CD14-positive monocyte (primary cell): Measurements from ENCODE around the gene HMGN1. TPM values are rescaled to one million over a fixed set of nuclear protein-coding genes. Genes with fewer than 3 reads are reported as not detected.

Source experiments
- DNase-seq, 3 donors: peaks; one replicate each; pipeline ENCODE4 v3.0.0-alpha.2; 2011 to 2022
- H2AFZ ChIP-seq: 2 replicates; pipeline ENCODE4 v1.6.0; 2012; ENCODE audit warnings: mild to moderate bottlenecking, low read depth, low read length, inconsistent platforms; ENCODE audit not compliant: insufficient read depth, poor library complexity, severe bottlenecking
- H3K27ac ChIP-seq, 2 donors: 1 replicate in 1 of 2; 2 replicates in 1 of 2; pipeline ENCODE4 v1.5.1; 2012 to 2013; ENCODE audit warnings: low read length in 2 of 2, control low read depth in 1 of 2, inconsistent platforms in 1 of 2, low read depth in 1 of 2, mild to moderate bottlenecking in 1 of 2
- H3K27me3 ChIP-seq, 2 donors: one replicate each; pipeline versions ENCODE4 v1.6.0 to v1.6.1; 2011 to 2013; ENCODE audit warnings: low read length in 2 of 2; ENCODE audit not compliant: control insufficient read depth in 2 of 2, insufficient read depth in 2 of 2
- H3K36me3 ChIP-seq, 2 donors: replicated peaks in 1 of 2; 1 replicate in 1 of 2; 2 replicates in 1 of 2; pipeline versions ENCODE4 v1.5.1 to v1.6.1; 2012 to 2013; ENCODE audit warnings: low read length in 2 of 2, control low read depth in 1 of 2, inconsistent platforms in 1 of 2, mild to moderate bottlenecking in 1 of 2; ENCODE audit not compliant: insufficient read depth in 2 of 2, control insufficient read depth in 1 of 2
- H3K4me1 ChIP-seq, 2 donors: 1 replicate in 1 of 2; 2 replicates in 1 of 2; pipeline versions ENCODE4 v1.5.1 to v1.6.1; 2012 to 2013; ENCODE audit warnings: low read length in 2 of 2, control low read depth in 1 of 2, inconsistent platforms in 1 of 2, mild to moderate bottlenecking in 1 of 2, moderate library complexity in 1 of 2; ENCODE audit not compliant: insufficient read depth in 2 of 2, control insufficient read depth in 1 of 2
- H3K4me2 ChIP-seq: replicated peaks from 2 replicates; pipeline ENCODE3; 2012; ENCODE audit warnings: low read length, moderate library complexity, mild to moderate bottlenecking; ENCODE audit not compliant: poor library complexity, severe bottlenecking; ENCODE audit errors: extremely low read depth
- H3K4me3 ChIP-seq, 3 experiments: fragments of 200-600 bp in 1 of 3; sonication (generic) in 1 of 3; replicated peaks in 1 of 3; 1 replicate in 2 of 3; 2 replicates in 1 of 3; pipeline ENCODE4 v1.5.1; 2011 to 2013; ENCODE audit warnings: low read length in 3 of 3, mild to moderate bottlenecking in 3 of 3, control low read depth in 2 of 3, low read depth in 2 of 3, inconsistent platforms in 1 of 3, moderate library complexity in 1 of 3
- H3K79me2 ChIP-seq: 2 replicates; pipeline ENCODE4 v1.6.0; 2012; ENCODE audit warnings: mild to moderate bottlenecking, control low read depth, inconsistent platforms, low read length, moderate library complexity; ENCODE audit not compliant: insufficient read depth
- H3K9ac ChIP-seq: 2 replicates; pipeline ENCODE4 v1.6.0; 2017; ENCODE audit warnings: low read length, mild to moderate bottlenecking; ENCODE audit not compliant: insufficient read depth, poor library complexity, severe bottlenecking
- H3K9me3 ChIP-seq, 2 donors: replicated peaks in 1 of 2; 1 replicate in 1 of 2; 2 replicates in 1 of 2; pipeline versions ENCODE4 v1.5.1 to v1.6.1; 2012 to 2013; ENCODE audit warnings: low read length in 2 of 2, control low read depth in 1 of 2; ENCODE audit not compliant: control insufficient read depth in 1 of 2, insufficient read depth in 1 of 2
- H4K20me1 ChIP-seq: 2 replicates; pipeline ENCODE4 v1.6.0; 2012; ENCODE audit warnings: mild to moderate bottlenecking, low read length, control low read depth, moderate library complexity; ENCODE audit not compliant: insufficient read depth
- H3K27ac Mint-ChIP-seq, 7 donors: one replicate each; pipeline ENCODE4 v1.8.0; 2020; ENCODE audit warnings: mild to moderate bottlenecking in 7 of 7, mixed read lengths in 7 of 7, moderate library complexity in 6 of 7, inconsistent platforms in 2 of 7
- H3K27me3 Mint-ChIP-seq, 3 donors: one replicate each; pipeline ENCODE4 v1.8.0; 2021 to 2022; ENCODE audit warnings: low read depth in 3 of 3, mild to moderate bottlenecking in 3 of 3, mixed read lengths in 3 of 3, moderate library complexity in 3 of 3, inconsistent platforms in 1 of 3
- H3K36me3 Mint-ChIP-seq, 2 donors: one replicate each; pipeline ENCODE4 v1.8.0; 2020; ENCODE audit warnings: mixed read lengths in 2 of 2, inconsistent platforms in 1 of 2, mild to moderate bottlenecking in 1 of 2
- H3K4me1 Mint-ChIP-seq: one replicate; pipeline ENCODE4 v1.8.0; 2020; ENCODE audit warnings: mild to moderate bottlenecking, mixed read lengths
- H3K4me3 Mint-ChIP-seq, 2 donors: one replicate each; pipeline ENCODE4 v1.8.0; 2020; ENCODE audit warnings: mild to moderate bottlenecking in 2 of 2, mixed read lengths in 2 of 2, moderate library complexity in 1 of 2
- H3K9me3 Mint-ChIP-seq, 7 donors: one replicate each; pipeline ENCODE4 v1.8.0; 2020 to 2022; ENCODE audit warnings: mixed read lengths in 7 of 7, mild to moderate bottlenecking in 6 of 7, moderate library complexity in 6 of 7, inconsistent platforms in 2 of 7
- CTCF ChIP-seq: fragments of 200-600 bp; IDR thresholded peaks from one replicate; pipeline ENCODE4 v1.8.0; 2022; ENCODE audit warnings: antibody characterized with exemption, mild to moderate bottlenecking
- WGBS: methylation state at CpG from one replicate; pipeline ENCODE4 v1.1.5; 2013; ENCODE audit warnings: missing lambda C conversion rate; ENCODE audit not compliant: insufficient coverage; 5-methylcytosine and 5-hydroxymethylcytosine counted together
- intact Hi-C, 2 donors: fragments of 100-400 bp; cut with micrococcal nuclease; formaldehyde crosslinking; loops; one replicate each; pipeline versions ENCODE4 v1.15.0 to v1.15.1; 2023
- polyA plus RNA-seq, 3 donors: library from polyadenylated mRNA; depleted of rRNA in 1 of 3; unstranded in 2 of 3; stranded (reverse) in 1 of 3; fragments of 300-500 nt in 2 of 3; fragments of >200 nt in 1 of 3; fragmentation: Illumina TruSeq in 2 of 3; gene quantifications; 1 replicate in 2 of 3; 2 replicates in 1 of 3; pipeline ENCODE4 v1.2.3, GENCODE V29; 2012 to 2021

Gene HMGN1
- polyA plus RNA-seq, 3 donors: 59.8 to 74.7 (median 72.7) TPM

GRCh38 chr21:39316729-39317128 lies 32.2 kb downstream of the HMGN1 start:
- Histone ChIP-seq H3K36me3 (no peaks in the 10 kb centered on the region), H3K9me3 (no peaks in the 10 kb centered on the region), H4K20me1 (peaks cover 6% of the 10 kb centered on the region), H3K4me1 (peaks cover 26 to 39% of the 10 kb centered on the region in 2 donors), H3K27me3 (no peaks in the 10 kb centered on the region), H3K4me2 (peak overlapping the region; percentile 62), H3K79me2 (peaks cover 22% of the 10 kb centered on the region), H2AFZ (no peak overlapping the region), H3K27ac (peak overlapping the region in 1 of 2 donors; percentile 76), H3K4me3 (peak overlapping the region in 1 of 3 experiments; percentile 38), H3K9ac (no peak overlapping the region)
- intact Hi-C loops: loop anchor here (2.0 to 10.0 kb wide), 2 partner anchors 74 to 128 kb away; partner anchors contain the start of gene LCA5L (in 1 of the 2)
- Mint-ChIP-seq H3K4me3 (no peak overlapping the region), H3K27me3 (peaks cover 0 to 2% (median 2%) of the 10 kb centered on the region in 3 donors), H3K36me3 (peaks cover 0 to 2% of the 10 kb centered on the region in 2 donors), H3K9me3 (no peaks in the 10 kb centered on the region), H3K27ac (peak overlapping the region in 6 of 7 donors; percentile 6 to 87 (median 78)), H3K4me1 (peaks cover 35% of the 10 kb centered on the region)
- 100% methylated on average over 3 of the region's 6 CpGs for WGBS
- DNase-seq: no peak
- no peak for TF ChIP-seq CTCF

- Histone ChIP-seq H3K36me3 (peaks cover under 1% of the 10 kb centered on the region in 2 donors), H2AFZ (no peak overlapping the region), H3K9me3 (no peaks in the 10 kb centered on the region), H3K4me2 (no peak overlapping the region), H3K27ac (no peak overlapping the region), H3K4me1 (peaks cover 26 to 43% of the 10 kb centered on the region in 2 donors), H3K27me3 (no peaks in the 10 kb centered on the region), H4K20me1 (peaks cover 14% of the 10 kb centered on the region), H3K79me2 (peaks cover 31% of the 10 kb centered on the region), H3K4me3 (no peak overlapping the region), H3K9ac (no peak overlapping the region)
- H3K4me3 Mint-ChIP-seq: no peak overlapping the region
- peak overlapping the region in 4 of 7 donors; percentile 1 to 79 (median 7) for H3K27ac Mint-ChIP-seq
- no peaks in the 10 kb centered on the region for H3K9me3 Mint-ChIP-seq
- WGBS: 78% methylated on average over 6 of the region's 9 CpGs
- peaks cover 0 to 9% of the 10 kb centered on the region in 2 donors for H3K36me3 Mint-ChIP-seq
- H3K27me3 Mint-ChIP-seq: peaks cover 0 to 2% (median 0%) of the 10 kb centered on the region in 3 donors
- intact Hi-C loops: loop anchor here (2.0 to 10.0 kb wide), 2 partner anchors 75 to 129 kb away; partner anchors contain the start of gene LCA5L (in 1 of the 2)
- DNase-seq: peak; percentile 18 to 71 (median 42)
- peaks cover 36% of the 10 kb centered on the region for H3K4me1 Mint-ChIP-seq
- TF ChIP-seq CTCF: no peak
Measured at GRCh38 chr21:39315603-39316445, 33.1 kb downstream of the HMGN1 start.
